GM19372 (cell line): Measurements from ENCODE around the gene ADSL.
A peak's percentile ranks its signal among the peaks of the same experiment; 100 is the strongest.

Source experiments
- ATAC-seq: cut with Tn5 transposase; IDR thresholded peaks from one replicate; pipeline ENCODE4 v1.9.1; 2021; ENCODE audit warnings: mild to moderate bottlenecking, low read depth, moderate library complexity; ENCODE audit not compliant: unreplicated experiment

ADSL gene

DNA sequence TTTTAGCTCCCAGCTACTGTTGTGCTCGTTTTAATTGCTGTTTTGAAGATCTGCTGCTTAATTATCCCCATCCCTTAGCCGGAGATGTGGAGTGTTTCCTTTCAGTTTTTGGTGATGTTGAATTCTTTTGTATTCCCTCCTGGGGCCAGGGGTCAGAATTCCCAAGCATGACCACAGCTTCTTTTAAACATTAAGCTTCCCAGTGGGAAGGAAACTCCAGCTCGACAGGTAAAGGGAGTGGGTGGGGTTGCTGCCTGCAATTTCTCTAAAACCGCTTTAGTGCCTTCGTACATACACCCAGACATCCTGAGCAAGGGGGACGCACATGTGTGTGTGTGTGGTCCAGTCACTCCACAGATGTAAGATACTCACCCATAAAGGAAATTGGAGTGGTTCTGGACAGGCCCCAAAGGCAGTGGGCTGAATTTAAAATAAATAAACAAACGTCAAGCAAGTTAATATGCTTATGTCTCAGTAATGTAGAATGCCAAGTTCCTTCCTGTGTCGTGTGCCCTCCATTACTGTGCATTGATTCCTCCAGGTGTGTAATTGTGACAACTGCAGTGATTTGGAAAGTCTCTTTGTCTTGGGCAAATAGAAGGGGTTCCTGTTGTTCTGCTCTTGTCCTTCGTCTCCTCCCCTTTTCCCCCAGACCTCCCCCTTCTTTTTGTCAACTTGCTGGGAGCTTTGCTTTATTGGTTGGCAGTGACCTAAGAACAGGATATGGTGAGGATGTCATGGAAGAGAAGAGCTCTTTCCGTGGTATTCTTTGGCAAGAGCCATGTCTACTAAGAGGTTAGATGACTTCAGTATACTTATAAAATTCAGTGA, 19.2 kb upstream of the ADSL start:
- no peak for ATAC-seq

DNA sequence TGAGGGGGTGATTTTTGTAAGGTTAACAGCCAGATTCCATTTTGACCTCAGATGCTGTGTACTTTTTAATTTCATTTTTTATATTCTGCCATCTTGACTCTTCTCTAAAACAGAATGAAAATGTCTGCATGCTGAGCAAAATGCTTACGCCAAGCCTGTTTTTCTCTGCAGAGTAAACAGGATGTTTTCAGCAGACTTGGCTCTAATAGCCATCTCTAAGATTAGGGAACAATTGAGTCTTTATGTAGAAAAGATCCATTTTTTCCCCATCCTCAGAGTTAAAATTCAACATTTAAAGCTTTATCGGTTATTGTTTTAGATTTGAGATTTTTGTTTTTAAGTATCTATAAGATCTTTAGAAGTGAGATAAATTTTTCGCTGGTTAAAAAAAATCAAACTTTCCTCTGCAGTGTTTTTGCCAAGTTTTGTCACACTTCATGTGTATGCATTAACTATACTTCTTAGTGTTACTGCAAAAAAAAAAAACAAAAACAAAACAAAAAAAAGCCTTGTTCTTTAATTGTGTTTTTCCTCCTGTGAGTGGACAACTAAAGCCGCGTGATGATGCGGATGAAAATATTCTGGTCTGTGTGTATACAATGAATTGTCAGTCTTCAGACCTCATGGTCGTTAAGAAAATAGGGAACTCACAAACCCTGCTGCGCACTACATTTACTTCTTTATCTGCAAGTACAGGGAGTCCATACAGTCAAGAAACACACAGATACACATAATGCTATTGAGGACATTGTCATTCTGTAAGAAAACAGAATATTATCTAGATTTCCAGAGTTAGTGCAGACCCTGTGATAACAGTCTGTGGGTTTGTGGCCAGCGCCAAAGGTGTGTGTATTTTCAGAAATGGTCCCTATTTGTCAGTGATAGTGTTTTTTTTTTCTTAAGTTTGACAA, 17.5 kb upstream of the ADSL start:
- no peak for ATAC-seq

DNA sequence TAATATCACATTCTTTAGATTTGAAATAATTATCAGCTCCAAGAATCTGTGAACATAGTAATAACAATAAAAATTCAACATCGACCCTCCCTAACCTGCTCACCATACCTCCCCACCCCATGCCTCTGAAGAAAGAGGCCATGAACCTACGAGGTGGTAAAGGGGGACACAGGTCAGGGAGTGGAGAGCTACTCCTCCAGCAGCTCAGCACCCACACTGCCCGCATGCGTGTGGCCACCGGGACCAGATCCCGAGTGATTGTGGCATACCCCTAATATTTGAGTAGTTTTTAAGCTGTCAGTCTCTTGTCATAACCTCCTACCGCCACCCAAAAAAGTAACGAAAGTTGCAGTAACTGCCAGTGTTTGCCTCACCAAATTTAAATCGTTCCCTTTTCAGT, 16.8 kb upstream of the ADSL start:
- ATAC-seq: no peak

DNA sequence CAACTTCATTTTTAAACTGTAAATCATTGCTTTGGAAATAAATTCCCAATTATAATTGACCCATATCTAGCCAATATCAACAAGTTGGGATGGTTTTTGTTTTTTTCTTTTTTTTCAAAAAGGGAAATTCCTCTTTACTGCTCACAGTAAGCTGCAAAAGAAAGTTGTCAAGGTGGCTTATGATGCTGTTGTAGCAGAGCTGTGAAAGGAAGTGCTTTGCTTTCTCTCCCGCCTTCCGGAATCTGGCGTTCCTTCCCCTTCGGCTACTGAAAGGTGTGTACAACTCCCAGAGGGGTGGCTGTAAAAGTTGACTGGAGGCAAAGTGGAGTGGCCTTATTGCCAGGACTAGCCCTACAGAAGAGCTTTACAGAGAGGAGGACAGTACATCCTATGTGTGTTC, 16.2 kb upstream of the ADSL start:
- no peak for ATAC-seq

DNA sequence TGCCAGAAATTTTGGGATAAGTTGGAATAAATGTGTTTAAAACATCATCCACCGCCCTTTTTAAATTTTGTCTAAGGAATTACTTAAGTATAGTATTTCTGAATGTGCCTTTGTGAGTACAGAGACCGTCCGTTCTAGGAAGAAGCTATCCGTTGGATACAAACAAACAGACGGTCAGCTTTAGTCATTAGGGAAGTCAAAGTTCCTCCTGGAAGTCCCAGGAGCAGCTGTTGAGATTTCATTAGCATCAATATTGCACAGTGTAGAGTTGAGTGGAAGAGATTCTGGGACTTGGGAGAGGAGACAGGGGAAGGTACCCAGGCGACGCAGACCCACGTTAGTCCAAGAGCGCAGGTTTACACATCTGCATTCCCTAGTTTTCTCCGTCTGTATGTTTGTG, 15.7 kb upstream of the ADSL start:
- no peak for ATAC-seq

DNA sequence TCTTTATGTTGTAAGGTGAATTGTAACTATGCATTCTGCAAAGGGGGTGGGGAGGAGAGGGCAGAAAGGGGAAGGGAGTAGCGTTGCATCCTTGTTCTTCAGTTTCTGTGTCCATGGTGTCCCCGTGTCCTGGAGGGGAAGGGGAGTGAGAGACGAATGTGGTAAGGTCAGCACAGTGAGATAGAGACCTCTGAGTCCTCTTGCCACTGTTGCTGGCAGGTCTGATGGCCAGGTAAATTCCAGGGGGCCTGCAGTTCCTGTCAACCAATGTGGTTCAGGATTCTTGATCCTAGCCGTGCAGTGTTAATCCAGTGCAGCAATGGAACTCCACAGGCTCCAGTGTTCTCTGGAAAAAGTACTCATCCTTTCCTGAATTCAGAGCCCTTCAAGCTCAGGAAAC, 14.6 kb upstream of the ADSL start:
- ATAC-seq: no peak

DNA sequence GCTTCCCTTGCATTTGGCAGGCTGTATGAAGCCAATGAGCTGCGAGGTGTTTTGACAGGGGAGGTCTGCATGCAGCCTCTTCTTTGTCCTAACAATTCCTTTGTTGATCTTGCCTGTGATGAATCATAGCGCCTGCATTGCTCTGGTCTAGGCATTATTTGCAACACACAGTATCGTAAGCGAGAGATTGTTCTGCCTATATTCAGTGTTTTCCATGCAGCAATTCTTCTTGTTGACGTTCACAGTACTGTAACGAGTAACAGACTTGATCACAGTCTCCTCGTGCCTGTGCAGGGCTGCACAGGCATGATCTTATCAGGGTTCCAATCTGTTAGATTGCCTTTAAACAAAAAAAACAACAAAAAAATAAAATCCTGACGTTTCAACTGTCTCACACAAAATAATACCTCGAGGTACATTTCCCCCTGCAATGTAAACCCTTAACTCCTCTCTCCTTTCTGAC, 13.9 kb upstream of the ADSL start:
- ATAC-seq: no peak

DNA sequence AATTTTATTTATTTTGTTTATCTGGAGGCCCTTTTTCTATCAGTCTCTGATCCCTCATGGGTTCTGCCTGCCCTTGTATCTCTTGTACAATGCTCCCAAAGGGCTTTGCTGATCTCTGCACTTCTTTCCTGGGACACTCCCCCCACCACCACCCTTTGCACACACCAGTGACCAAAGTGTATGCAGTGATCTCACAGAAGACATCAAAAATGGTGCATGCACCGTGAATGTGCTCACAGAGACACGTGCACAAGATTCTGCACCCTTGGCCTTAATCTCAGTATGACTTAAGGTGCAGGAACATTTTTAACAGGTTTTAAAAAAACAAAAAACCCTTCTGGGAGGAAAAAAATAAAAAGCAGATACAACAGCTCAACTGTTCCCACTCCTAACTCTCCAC, 12.2 kb upstream of the ADSL start:
- no peak for ATAC-seq

DNA sequence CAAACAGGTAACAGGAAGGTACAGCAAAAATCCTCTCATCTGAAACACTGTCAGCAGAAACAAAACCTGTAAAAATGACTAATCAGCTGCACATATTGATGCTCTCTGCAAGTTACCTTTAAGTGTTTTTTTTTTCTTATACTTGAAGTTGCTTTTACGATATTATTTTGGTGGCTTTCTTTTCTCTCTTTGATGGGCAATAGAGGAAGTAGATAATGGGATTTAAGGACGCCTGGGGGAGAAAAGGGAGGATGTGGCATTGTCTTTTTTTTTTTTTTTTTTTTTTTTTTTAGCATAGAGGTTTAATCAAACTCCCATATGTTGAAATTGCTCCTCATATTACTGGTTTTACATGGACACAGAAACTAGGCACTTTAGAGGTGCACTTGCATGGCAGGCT, 11.4 kb upstream of the ADSL start:
- ATAC-seq: no peak

DNA sequence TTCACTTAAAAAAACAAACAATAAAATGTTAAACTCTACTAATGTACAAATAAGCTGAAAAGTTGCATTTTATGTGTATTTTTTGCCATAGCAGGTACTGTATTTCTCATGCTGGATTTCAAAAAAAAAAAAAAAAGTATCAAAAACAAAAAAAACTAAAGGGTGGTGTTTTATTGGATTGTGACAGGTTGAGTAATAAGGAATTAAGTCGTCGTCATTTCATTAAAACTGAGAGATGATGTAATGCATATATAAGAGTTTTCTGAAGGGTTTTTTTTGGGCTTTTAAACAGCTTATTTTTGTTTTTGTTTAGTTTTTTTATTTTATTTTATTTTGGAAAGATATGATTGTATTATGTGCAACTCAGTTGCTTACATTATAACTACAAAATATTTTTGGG, 10.9 kb upstream of the ADSL start:
- no peak for ATAC-seq

DNA sequence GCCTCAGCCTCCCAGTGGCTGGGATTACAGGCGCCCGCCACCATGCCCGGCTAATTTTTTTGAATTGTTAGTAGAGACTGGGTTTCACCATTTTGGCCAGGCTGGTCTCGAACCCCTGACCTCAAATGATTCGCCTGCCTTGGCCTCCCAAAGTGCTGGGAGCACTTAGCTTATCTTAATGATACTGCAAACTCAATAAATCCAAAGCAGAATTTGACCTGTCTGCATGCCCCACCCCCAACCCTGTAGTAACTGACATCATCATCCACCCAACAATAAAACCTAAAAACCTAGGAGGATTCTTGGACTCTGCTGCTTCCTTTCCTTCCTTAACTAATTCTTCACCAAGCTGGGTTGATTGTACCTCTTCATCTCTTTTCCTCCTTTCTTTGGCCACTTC, 6.3 kb upstream of the ADSL start:
- no peak for ATAC-seq

DNA sequence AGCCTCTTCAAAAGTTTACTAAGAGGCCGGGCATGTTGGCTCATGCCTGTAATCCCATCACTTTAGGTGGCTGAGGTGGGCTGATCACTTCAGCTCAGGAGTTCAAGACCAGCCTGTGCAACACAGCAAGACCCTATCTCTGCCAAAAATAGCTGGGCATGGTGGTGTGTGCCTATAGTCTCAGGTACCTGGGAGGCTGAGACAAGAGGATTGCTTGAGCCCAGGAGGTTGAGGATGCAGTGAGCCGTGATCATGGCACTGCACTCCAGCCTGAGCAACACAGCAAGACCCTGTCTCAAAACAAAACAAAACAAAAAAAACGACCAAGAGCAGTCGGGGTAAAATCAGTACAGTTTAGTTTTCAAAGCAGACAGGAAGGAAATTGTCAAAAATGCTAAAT, 4.7 kb upstream of the ADSL start:
- no peak for ATAC-seq

DNA sequence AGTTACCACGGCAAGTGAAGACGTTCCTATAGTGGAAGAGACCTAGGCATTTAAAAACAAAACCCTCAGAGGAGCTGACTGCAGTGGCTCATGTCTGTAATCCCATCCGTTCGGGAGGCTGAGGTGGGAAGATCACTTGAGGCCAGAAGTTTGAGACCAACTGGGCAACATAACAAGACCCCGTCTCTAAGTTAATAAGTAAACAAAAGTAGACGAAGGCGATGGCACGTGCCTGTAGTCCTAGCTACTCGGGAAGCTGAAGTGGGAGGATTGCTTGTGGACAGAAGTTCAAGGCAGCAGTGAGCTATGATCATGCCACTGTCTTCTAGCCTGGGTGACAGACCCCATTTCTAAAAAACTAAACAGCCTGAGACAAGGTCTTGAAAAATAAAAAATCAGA, 3.8 kb upstream of the ADSL start:
- no peak for ATAC-seq

DNA sequence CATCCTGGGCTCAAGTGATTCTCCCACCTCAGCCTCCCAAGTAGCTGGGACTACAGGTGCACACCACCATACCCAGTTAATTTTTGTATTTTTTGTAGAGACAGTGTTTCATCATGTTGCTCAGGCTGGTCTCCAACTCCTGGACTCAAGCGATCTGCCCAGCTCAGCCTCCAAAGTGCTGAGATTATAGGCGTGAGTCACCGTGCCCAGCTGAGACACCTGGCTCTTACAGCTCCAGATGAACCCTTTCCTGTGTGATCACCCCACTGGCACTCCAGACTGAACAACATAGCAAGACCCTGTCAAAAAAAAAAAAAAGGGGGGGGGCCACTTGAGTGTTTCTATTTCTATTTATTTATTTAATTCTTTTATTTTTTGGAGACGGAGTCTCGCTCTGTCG, 1.0 kb upstream of the ADSL start:
- ATAC-seq: no peak

DNA sequence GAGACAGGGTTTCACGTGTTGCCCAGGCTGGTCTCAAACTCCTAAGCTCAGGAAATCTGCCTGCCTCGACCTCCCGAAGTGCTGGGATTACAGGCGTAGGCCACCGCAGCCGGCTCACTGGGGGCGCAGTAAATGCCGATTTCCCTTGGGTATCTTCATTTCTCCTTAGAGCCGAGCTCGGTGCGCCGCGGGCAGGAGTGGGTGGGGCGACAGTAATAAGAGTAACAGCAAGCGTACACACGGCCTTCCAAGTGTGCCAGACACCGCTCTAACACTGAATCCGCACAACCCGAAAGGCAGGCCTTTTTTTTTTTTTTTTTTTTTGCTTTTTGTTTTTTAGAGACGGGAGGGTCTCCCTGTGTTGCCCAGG, 500 bp upstream of the ADSL start:
- peak; percentile 16 for ATAC-seq

DNA sequence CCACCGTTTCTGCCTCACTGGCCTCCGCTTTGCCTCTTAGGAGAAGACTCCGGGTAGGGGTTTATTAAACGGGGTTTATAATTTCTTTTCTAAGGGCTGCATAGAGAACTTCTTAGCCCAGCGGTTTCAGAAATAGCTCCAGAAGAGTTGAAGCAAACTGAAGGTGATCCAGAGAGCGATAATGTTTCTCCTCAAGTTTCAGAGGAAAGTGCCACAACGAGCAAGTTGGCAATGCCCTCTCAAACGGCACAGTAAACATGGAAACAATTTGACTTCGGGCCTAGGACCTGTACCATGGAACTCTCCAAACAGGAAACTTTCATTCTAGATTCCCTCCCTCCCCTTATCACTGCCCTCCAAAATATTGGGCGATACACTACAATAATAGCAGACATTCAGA, 1.0 kb downstream of the ADSL start:
- ATAC-seq: no peak

DNA sequence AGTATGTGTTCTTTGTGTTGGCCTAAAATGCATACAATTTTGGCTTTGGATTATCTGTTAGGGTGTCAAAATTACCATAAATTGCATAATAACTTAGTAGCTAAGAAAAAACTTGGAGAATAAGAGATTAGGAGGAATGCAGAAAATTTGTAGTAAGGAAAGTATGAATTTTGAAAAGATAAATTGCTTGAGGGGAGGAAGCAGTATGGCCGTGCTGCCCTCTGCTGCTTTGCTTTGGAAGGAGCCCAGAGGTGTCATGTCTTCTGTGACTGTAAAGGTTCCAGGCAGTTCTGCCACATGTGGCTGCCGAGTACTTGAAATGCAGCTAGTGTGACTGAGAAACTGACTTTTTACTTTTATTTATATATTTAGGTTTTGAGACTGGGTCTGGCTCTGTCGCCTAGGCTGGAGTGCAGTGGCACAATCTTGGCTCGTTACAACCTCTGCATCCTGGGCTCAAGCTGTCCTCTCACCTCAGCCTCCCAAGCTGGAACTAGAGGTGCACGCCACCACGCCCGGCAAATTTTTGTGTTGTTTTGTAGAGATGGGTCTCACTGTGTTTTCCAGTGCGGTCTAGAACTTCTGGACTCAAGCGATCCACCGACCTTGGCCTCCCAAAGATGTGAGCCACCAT, 1.8 kb downstream of the ADSL start:
- no peak for ATAC-seq

DNA sequence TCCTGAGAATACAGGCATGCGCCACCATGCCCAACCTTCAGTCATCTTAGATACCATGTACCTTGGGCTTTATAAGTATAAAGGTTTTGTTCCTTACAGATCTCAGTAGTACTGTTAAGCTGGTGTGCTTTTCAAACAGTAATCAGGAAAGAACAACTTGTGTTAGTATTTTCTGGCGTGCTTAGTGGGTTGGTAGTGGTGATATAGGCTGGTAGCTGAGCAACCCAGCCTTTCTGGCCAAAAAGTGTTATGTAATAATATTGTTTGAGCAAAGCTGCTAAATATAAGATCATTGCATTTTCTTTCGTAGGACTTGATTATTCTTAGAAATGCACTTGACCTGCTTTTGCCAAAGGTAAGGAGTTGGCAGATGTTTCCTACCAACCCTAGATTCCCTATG, 6.5 kb downstream of the ADSL start:
- no peak for ATAC-seq

DNA sequence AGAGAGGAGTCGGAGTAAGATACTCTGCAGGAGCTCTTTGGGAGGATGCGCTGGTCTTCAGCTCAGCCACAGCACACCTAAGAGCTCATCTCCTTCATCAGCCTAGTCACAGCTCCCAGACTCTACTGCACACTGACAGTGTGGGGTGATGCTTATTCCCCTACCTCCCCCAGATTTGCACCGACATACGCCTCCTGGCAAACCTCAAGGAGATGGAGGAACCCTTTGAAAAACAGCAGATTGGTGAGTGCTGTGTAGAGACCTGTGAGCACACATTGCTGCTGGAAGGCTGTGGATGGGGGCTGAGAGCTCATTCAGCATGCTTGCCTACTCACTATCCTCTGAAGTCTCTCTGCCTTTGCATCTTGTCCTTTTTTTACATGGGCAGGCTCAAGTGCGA, 14.8 kb downstream of the ADSL start:
- no peak for ATAC-seq

DNA sequence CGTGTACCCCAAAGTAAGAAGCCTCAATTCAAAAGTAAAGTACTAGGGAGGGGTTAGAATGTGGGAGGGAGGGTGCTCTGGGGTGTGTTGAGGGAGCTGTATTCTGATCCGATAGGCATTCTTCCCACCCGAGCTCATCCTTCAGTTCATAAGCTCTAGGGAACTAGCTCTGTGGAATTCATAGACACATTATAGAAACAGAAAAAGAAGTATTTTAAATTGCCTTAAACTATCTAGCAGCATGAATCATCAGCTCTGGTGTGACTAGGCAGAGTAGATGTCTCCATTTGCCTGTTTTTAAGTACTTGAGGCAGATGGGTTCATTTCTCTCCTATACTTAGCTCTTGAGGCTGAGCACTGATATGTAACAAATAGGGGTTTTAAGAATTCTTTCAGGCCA, 16.8 kb downstream of the ADSL start:
- no peak for ATAC-seq

DNA sequence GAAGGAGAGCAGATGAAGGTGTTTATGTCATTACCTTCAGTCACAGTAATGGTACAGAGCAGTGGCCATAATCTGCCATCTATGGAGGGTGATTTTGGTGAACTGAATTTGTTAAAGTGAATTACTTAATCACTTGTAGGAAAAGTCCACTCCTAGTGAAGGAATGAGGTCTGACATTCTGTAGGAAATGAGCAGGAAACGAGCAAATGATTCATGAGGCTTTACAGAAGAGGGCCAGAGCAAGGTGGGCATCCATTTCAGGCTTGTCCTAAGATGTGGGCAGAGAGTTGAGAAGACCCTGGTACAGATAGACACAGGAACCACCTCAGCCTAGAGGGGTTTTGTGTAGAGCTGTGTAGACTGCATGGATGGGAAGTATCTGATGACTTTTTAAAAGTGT, 18.1 kb downstream of the ADSL start:
- ATAC-seq: no peak
